NCI-H2171 (cell line): ENCODE data around the gene ZNF503.
"Not testable (repeated sequence)": the region's sequence is repeated elsewhere in the genome, so short reads cannot be mapped to it uniquely, and the experiment has no call there.

Experiments used
- DNase-seq: peaks from one replicate; lab custom pipeline; 2025; lab: John Stamatoyannopoulos, UW

Gene ZNF503

GRCh38 chr10:75395066-75395931 lies 6.3 kb downstream of the ZNF503 start:
- DNase-seq, result no peak

- DNase-seq, result no peak
These were observed 7.3 kb downstream of the ZNF503 start for GRCh38 chr10:75394221-75394620.

- DNase-seq, result no peak
These were observed 8.8 kb downstream of the ZNF503 start for GRCh38 chr10:75392744-75393143.

GRCh38 chr10:75392271-75392670 lies 9.3 kb downstream of the ZNF503 start:
- no peak for DNase-seq

- DNase-seq, result no peak
These were observed 11.4 kb downstream of the ZNF503 start for GRCh38 chr10:75390178-75390577.

- DNase-seq, result no peak
These were observed 13.5 kb downstream of the ZNF503 start for GRCh38 chr10:75388082-75388481.

GRCh38 chr10:75386128-75386527 lies 15.4 kb downstream of the ZNF503 start:
- DNase-seq, result no peak

GRCh38 chr10:75379817-75380216 lies 21.7 kb downstream of the ZNF503 start:
- no peak for DNase-seq

GRCh38 chr10:75379212-75379724 lies 22.3 kb downstream of the ZNF503 start:
- no peak for DNase-seq

GRCh38 chr10:75378379-75378778 lies 23.2 kb downstream of the ZNF503 start:
- DNase-seq, result no peak

GRCh38 chr10:75377869-75378268 lies 23.7 kb downstream of the ZNF503 start:
- no peak for DNase-seq

- no peak for DNase-seq
These were observed 25.7 kb downstream of the ZNF503 start for GRCh38 chr10:75375838-75376237.

GRCh38 chr10:75371010-75371409 lies 30.6 kb downstream of the ZNF503 start:
- no peak for DNase-seq

- not testable (repeated sequence) for DNase-seq
These were observed 31.7 kb downstream of the ZNF503 start for GRCh38 chr10:75369838-75370237.

- DNase-seq, result no peak
These were observed 33.7 kb downstream of the ZNF503 start for GRCh38 chr10:75367901-75368300.

GRCh38 chr10:75367021-75367487 lies 34.5 kb downstream of the ZNF503 start:
- DNase-seq, result no peak

GRCh38 chr10:75363431-75363830 lies 38.1 kb downstream of the ZNF503 start:
- no peak for DNase-seq

GRCh38 chr10:75359876-75360275 lies 41.7 kb downstream of the ZNF503 start:
- peak; percentile 21 for DNase-seq

GRCh38 chr10:75358835-75359421 lies 42.6 kb downstream of the ZNF503 start:
- no peak for DNase-seq

GRCh38 chr10:75358132-75358531 lies 43.4 kb downstream of the ZNF503 start:
- DNase-seq, result no peak

- no peak for DNase-seq
These were observed 44.1 kb downstream of the ZNF503 start for GRCh38 chr10:75357500-75357899.

- no peak for DNase-seq
These were observed 45.1 kb downstream of the ZNF503 start for GRCh38 chr10:75356484-75356883.

GRCh38 chr10:75355706-75356105 lies 45.9 kb downstream of the ZNF503 start:
- no peak for DNase-seq
